Parathyroid adenoma (tissue), 2 donors: ENCODE data around the gene IFNL4.
"Not testable (repeated sequence)": the region's sequence is repeated elsewhere in the genome, so short reads cannot be mapped to it uniquely, and the experiment has no call there.

Source experiments
- H2AFZ ChIP-seq: fragments of 300-600 bp; sonication (generic); one replicate; pipeline ENCODE4 v1.7.0; 2017; ENCODE audit warnings: antibody characterized with exemption, mild to moderate bottlenecking
- H3K27ac ChIP-seq: fragments of 300-600 bp; sonication (generic); one replicate; pipeline ENCODE4 v1.7.0; 2017
- H3K27me3 ChIP-seq: fragments of 300-600 bp; sonication (generic); one replicate; pipeline ENCODE4 v1.7.0; 2017; ENCODE audit warnings: low read length; ENCODE audit not compliant: control insufficient read depth, insufficient read depth
- H3K36me3 ChIP-seq: fragments of 300-600 bp; sonication (generic); one replicate; pipeline ENCODE4 v1.7.0; 2017; ENCODE audit warnings: low read length; ENCODE audit not compliant: control insufficient read depth, insufficient read depth
- H3K4me1 ChIP-seq: fragments of 300-600 bp; sonication (generic); one replicate; pipeline ENCODE4 v1.7.0; 2017; ENCODE audit warnings: control low read depth
- H3K4me2 ChIP-seq: fragments of 300-600 bp; sonication (generic); one replicate; pipeline ENCODE4 v1.7.0; 2017; ENCODE audit warnings: low read length
- H3K4me3 ChIP-seq: fragments of 300-600 bp; sonication (generic); one replicate; pipeline ENCODE4 v1.7.0; 2017; ENCODE audit warnings: low read depth, low read length
- H3K79me2 ChIP-seq: fragments of 300-600 bp; sonication (generic); one replicate; pipeline ENCODE4 v1.7.0; 2017; ENCODE audit warnings: control low read depth
- H3K9ac ChIP-seq: fragments of 300-600 bp; sonication (generic); one replicate; pipeline ENCODE4 v1.7.0; 2017; ENCODE audit warnings: mild to moderate bottlenecking
- H3K9me3 ChIP-seq: fragments of 300-600 bp; sonication (generic); one replicate; pipeline ENCODE4 v1.7.0; 2017; ENCODE audit warnings: low read length; ENCODE audit not compliant: control insufficient read depth
- CTCF ChIP-seq: fragments of 300-600 bp; sonication (generic); IDR thresholded peaks from one replicate; pipeline ENCODE4 v1.7.0; 2017; ENCODE audit warnings: antibody characterized with exemption, mild to moderate bottlenecking
- donor health status: primary hyperparathyroidism.

IFNL4 gene

GRCh38 chr19:39230096-39230764 lies 18.4 kb downstream of the IFNL4 start:
- H3K27me3 ChIP-seq = no peaks in the 10 kb centered on the region
- H3K27ac ChIP-seq = no peak overlapping the region
- no peak overlapping the region for H3K9ac ChIP-seq
- no peaks in the 10 kb centered on the region for H3K79me2 ChIP-seq
- H3K36me3 ChIP-seq = no peaks in the 10 kb centered on the region
- H3K9me3 ChIP-seq = no peaks in the 10 kb centered on the region
- H3K4me2 ChIP-seq = no peak overlapping the region
- no peak overlapping the region for H2AFZ ChIP-seq
- no peaks in the 10 kb centered on the region for H3K4me1 ChIP-seq
- TF ChIP-seq CTCF = no peak
- H3K4me3 ChIP-seq = no peak overlapping the region

- Histone ChIP-seq H3K4me2 (no peak overlapping the region), H3K4me1 (no peaks in the 10 kb centered on the region), H3K9me3 (no peaks in the 10 kb centered on the region), H3K79me2 (no peaks in the 10 kb centered on the region), H3K36me3 (no peaks in the 10 kb centered on the region), H3K9ac (no peak overlapping the region), H3K27ac (no peak overlapping the region), H3K27me3 (no peaks in the 10 kb centered on the region), H3K4me3 (no peak overlapping the region), H2AFZ (no peak overlapping the region)
- TF ChIP-seq CTCF = no peak
These were observed 23.7 kb downstream of the IFNL4 start for GRCh38 chr19:39224910-39225309.

GRCh38 chr19:39223703-39224279 lies 24.9 kb downstream of the IFNL4 start:
- TF ChIP-seq CTCF = no peak
- Histone ChIP-seq H3K4me2 (no peak overlapping the region), H2AFZ (no peak overlapping the region), H3K4me3 (no peak overlapping the region), H3K36me3 (no peaks in the 10 kb centered on the region), H3K4me1 (no peaks in the 10 kb centered on the region), H3K9ac (no peak overlapping the region), H3K27me3 (no peaks in the 10 kb centered on the region), H3K79me2 (no peaks in the 10 kb centered on the region), H3K27ac (no peak overlapping the region), H3K9me3 (no peaks in the 10 kb centered on the region)

GRCh38 chr19:39219108-39219507 lies 29.5 kb downstream of the IFNL4 start:
- H3K79me2 ChIP-seq, H3K4me1 ChIP-seq, H3K4me3 ChIP-seq, H2AFZ ChIP-seq, H3K9ac ChIP-seq, H3K36me3 ChIP-seq, H3K27ac ChIP-seq, H3K9me3 ChIP-seq, H3K4me2 ChIP-seq, H3K27me3 ChIP-seq: not testable (repeated sequence)

GRCh38 chr19:39218230-39219007 lies 30.2 kb downstream of the IFNL4 start:
- Histone ChIP-seq H3K9ac (no peak overlapping the region), H3K9me3 (no peaks in the 10 kb centered on the region), H3K27ac (no peak overlapping the region), H3K27me3 (no peaks in the 10 kb centered on the region), H3K4me1 (no peaks in the 10 kb centered on the region), H3K4me2 (no peak overlapping the region), H3K79me2 (no peaks in the 10 kb centered on the region), H3K4me3 (no peak overlapping the region), H2AFZ (no peak overlapping the region), H3K36me3 (no peaks in the 10 kb centered on the region)
- no peak for TF ChIP-seq CTCF
